NCI-H2107 treated with DMSO at 0.1 percent for 48 hours (cell line): Measurements from ENCODE around the gene NOMO2.
"Not testable (repeated sequence)": the region's sequence is repeated elsewhere in the genome, so short reads cannot be mapped to it uniquely, and the experiment has no call there.

Source experiments
- DNase-seq: peaks from one replicate; lab custom pipeline; 2025; ENCODE audit not compliant: unreplicated experiment; lab: John Stamatoyannopoulos, UW

NOMO2 gene

GRCh38 chr16:18575298-18575917, 13.5 kb upstream of the NOMO2 start:
- not testable (repeated sequence) for DNase-seq

GRCh38 chr16:18573887-18574286, 12.0 kb upstream of the NOMO2 start:
- DNase-seq = not testable (repeated sequence)

- not testable (repeated sequence) for DNase-seq
Observed at GRCh38 chr16:18572973-18573372, 11.1 kb upstream of the NOMO2 start.

- not testable (repeated sequence) for DNase-seq
Observed at GRCh38 chr16:18571307-18571850, 9.5 kb upstream of the NOMO2 start.

GRCh38 chr16:18570529-18571306, 8.8 kb upstream of the NOMO2 start:
- DNase-seq = not testable (repeated sequence)

GRCh38 chr16:18560416-18561220, 1.3 kb downstream of the NOMO2 start:
- not testable (repeated sequence) for DNase-seq

GRCh38 chr16:18553671-18554070, 8.2 kb downstream of the NOMO2 start:
- DNase-seq = not testable (repeated sequence)

GRCh38 chr16:18547382-18547781, 14.5 kb downstream of the NOMO2 start:
- not testable (repeated sequence) for DNase-seq

GRCh38 chr16:18546853-18547252, 15.0 kb downstream of the NOMO2 start:
- DNase-seq = not testable (repeated sequence)

GRCh38 chr16:18544232-18545081, 17.4 kb downstream of the NOMO2 start:
- DNase-seq = not testable (repeated sequence)

- not testable (repeated sequence) for DNase-seq
Observed at GRCh38 chr16:18541912-18542311, 20.0 kb downstream of the NOMO2 start.

GRCh38 chr16:18537004-18537403, 24.9 kb downstream of the NOMO2 start:
- not testable (repeated sequence) for DNase-seq

GRCh38 chr16:18535519-18536168, 26.3 kb downstream of the NOMO2 start:
- not testable (repeated sequence) for DNase-seq

- not testable (repeated sequence) for DNase-seq
Observed at GRCh38 chr16:18534308-18534707, 27.6 kb downstream of the NOMO2 start.

GRCh38 chr16:18531323-18531722, 30.6 kb downstream of the NOMO2 start:
- DNase-seq = not testable (repeated sequence)

- DNase-seq = not testable (repeated sequence)
Observed at GRCh38 chr16:18530329-18530728, 31.6 kb downstream of the NOMO2 start.

- DNase-seq = not testable (repeated sequence)
Observed at GRCh38 chr16:18526547-18526946, 35.4 kb downstream of the NOMO2 start.

GRCh38 chr16:18525882-18526482, 35.9 kb downstream of the NOMO2 start:
- not testable (repeated sequence) for DNase-seq

GRCh38 chr16:18522637-18523036, 39.3 kb downstream of the NOMO2 start:
- not testable (repeated sequence) for DNase-seq
